ENCODE results near the gene TTC34.

TTC34 gene

GRCh38 chr1:2604844-2605508 is 196.5 kb downstream of the TTC34 start:
- DNase-seq (ENCODE audit: low read depth, low spot score): no peak
- H3K4me3 ChIP-seq (ENCODE audit: low read length): no peak overlapping the region

GRCh38 chr1:2604156-2604843 is 197.2 kb downstream of the TTC34 start:
- H3K4me3 ChIP-seq (ENCODE audit: low read length): no peak overlapping the region
- no peak for DNase-seq (ENCODE audit: low read depth, low spot score)

- no peak overlapping the region for H3K4me3 ChIP-seq (ENCODE audit: low read length)
- no peak for DNase-seq (ENCODE audit: low read depth, low spot score)
Observed at GRCh38 chr1:2603521-2604155, 197.9 kb downstream of the TTC34 start.

- H3K4me3 ChIP-seq (ENCODE audit: low read length): no peak overlapping the region
- no peak for DNase-seq (ENCODE audit: low read depth, low spot score)
Observed at GRCh38 chr1:2602866-2603520, 198.5 kb downstream of the TTC34 start.

GRCh38 chr1:2602311-2602835 is 199.1 kb downstream of the TTC34 start:
- DNase-seq (ENCODE audit: low read depth, low spot score): no peak
- no peak overlapping the region for H3K4me3 ChIP-seq (ENCODE audit: low read length)

- no peak for DNase-seq (ENCODE audit: low read depth, low spot score)
- no peak overlapping the region for H3K4me3 ChIP-seq (ENCODE audit: low read length)
Observed at GRCh38 chr1:2601721-2602303, 199.7 kb downstream of the TTC34 start.

GRCh38 chr1:2598329-2598931 is 203.1 kb downstream of the TTC34 start:
- H3K4me3 ChIP-seq (ENCODE audit: low read length): no peak overlapping the region
- DNase-seq (ENCODE audit: low read depth, low spot score): no peak

GRCh38 chr1:2597441-2598328 is 203.8 kb downstream of the TTC34 start:
- no peak for DNase-seq (ENCODE audit: low read depth, low spot score)
- H3K4me3 ChIP-seq (ENCODE audit: low read length): no peak overlapping the region

- DNase-seq (ENCODE audit: low read depth, low spot score): no peak
- H3K4me3 ChIP-seq (ENCODE audit: low read length): no peak overlapping the region
Observed at GRCh38 chr1:2596530-2597333, 204.8 kb downstream of the TTC34 start.

GRCh38 chr1:2595812-2596529 is 205.5 kb downstream of the TTC34 start:
- no peak for DNase-seq (ENCODE audit: low read depth, low spot score)
- H3K4me3 ChIP-seq (ENCODE audit: low read length): no peak overlapping the region

GRCh38 chr1:2595261-2595811 is 206.2 kb downstream of the TTC34 start:
- no peak for DNase-seq (ENCODE audit: low read depth, low spot score)
- no peak overlapping the region for H3K4me3 ChIP-seq (ENCODE audit: low read length)

- DNase-seq (ENCODE audit: low read depth, low spot score): no peak
- no peak overlapping the region for H3K4me3 ChIP-seq (ENCODE audit: low read length)
Observed at GRCh38 chr1:2594641-2595131, 206.8 kb downstream of the TTC34 start.

GRCh38 chr1:2594001-2594640 is 207.4 kb downstream of the TTC34 start:
- DNase-seq (ENCODE audit: low read depth, low spot score): no peak
- no peak overlapping the region for H3K4me3 ChIP-seq (ENCODE audit: low read length)

- H3K4me3 ChIP-seq (ENCODE audit: low read length): no peak overlapping the region
- DNase-seq (ENCODE audit: low read depth, low spot score): no peak
Observed at GRCh38 chr1:2593251-2593878, 208.1 kb downstream of the TTC34 start.

- H3K4me3 ChIP-seq (ENCODE audit: low read length): no peak overlapping the region
- DNase-seq (ENCODE audit: low read depth, low spot score): no peak
Observed at GRCh38 chr1:2592672-2593071, 208.8 kb downstream of the TTC34 start.

All from Jurkat, Clone E6-1 (cell line).